ENCODE measurements around the gene PFDN2.
"Not testable (repeated sequence)": the region's sequence is repeated elsewhere in the genome, so short reads cannot be mapped to it uniquely, and the experiment has no call there.

PFDN2 gene

DNA sequence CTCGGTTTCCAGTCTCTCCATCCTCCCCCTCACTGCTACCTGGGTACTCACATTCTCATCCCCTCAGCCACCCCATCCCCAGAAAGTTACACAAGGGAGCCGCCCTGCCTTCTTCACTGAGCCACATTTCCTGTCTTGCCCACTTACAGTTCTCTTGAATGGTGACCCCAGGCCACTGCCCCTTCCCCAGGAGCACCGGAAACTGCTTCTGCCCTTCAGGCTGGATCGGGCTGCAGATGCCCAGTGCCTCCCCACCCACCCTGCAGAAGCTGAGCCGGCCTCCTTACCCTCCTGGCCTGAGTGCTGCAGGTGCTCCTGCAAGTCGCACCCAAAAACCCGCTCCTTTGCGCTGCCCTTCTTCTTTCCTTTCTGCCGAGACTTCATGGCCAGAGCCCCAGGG is 48.6 kb downstream of the PFDN2 start:
- DNase-seq (ENCODE audit: low read depth), result no peak
- H3K4me3 ChIP-seq (ENCODE audit: low read depth, low read length), result peak overlapping the region; percentile 70
- TF ChIP-seq CTCF (IDR thresholded peaks at IDR 0.05; ENCODE audit: low read depth, low read length) (no peak), POLR2A (IDR thresholded peaks at IDR 0.05; ENCODE audit: extremely low read depth, insufficient read length) (no peak), MYC (IDR thresholded peaks at IDR 0.05; ENCODE audit: low read depth, low read length) (no peak)
- TF ChIP-seq, protein P1, sequence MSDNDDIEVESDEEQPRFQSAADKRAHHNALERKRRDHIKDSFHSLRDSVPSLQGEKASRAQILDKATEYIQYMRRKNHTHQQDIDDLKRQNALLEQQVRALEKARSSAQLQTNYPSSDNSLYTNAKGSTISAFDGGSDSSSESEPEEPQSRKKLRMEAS (IDR thresholded peaks at IDR 0.05; ENCODE audit: low read depth, low read length), result no peak

GRCh38 chr1:161068306-161069234 is 49.3 kb downstream of the PFDN2 start:
- TF ChIP-seq POLR2A (IDR thresholded peaks at IDR 0.05; ENCODE audit: extremely low read depth, insufficient read length), result peak; percentile 2
- TF ChIP-seq CTCF (IDR thresholded peaks at IDR 0.05; ENCODE audit: low read depth, low read length), result no peak
- H3K4me3 ChIP-seq (ENCODE audit: low read depth, low read length), result peak overlapping the region; percentile 70
- peak; percentile 94 for DNase-seq (ENCODE audit: low read depth)

DNA sequence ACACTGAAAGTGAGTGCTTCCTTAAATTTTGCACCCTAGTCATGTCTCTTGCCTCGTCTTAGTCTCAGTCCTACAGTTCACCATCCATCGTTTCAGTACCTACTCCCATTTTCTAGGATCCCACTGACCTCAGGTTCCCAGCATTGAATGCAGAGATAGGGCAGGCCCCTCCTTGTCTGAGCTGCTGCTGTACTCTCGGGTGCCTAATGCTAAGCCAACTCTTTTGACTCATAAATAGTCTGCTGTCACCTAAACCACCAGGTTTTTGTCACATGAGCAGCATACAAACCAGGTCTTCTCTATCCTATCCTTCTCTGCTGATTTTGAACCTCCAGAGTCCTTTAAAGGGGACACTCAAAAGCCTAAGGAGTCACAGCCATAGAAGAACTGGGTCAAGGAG is 51.1 kb downstream of the PFDN2 start:
- no peak overlapping the region for H3K4me3 ChIP-seq (ENCODE audit: low read depth, low read length)
- TF ChIP-seq CTCF (IDR thresholded peaks at IDR 0.05; ENCODE audit: low read depth, low read length) (no peak), POLR2A (IDR thresholded peaks at IDR 0.05; ENCODE audit: extremely low read depth, insufficient read length) (no peak), MYC (IDR thresholded peaks at IDR 0.05; ENCODE audit: low read depth, low read length) (no peak)
- TF ChIP-seq, protein P1 (IDR thresholded peaks at IDR 0.05; ENCODE audit: low read depth, low read length), result no peak
- DNase-seq (ENCODE audit: low read depth), result no peak

DNA sequence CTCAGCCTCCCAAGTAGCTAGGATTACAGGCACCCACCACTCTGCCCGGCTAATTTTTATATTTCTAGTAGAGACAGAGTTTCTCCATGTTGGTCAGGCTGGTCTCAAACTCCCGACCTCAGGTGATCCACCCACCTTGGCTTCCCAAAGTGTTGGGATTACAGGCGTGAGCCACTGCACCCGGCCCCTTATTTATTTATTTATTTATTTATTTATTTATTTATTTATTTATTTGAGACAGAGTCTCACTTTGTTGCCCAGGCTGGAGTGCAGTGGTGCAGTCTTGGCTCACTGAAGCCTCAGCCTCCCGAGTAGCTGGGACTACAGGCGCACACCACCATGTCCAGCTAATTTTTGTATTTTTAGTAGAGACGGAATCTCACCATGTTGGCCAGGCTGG is 52.2 kb downstream of the PFDN2 start:
- not testable (repeated sequence) for H3K4me3 ChIP-seq (ENCODE audit: low read depth, low read length); DNase-seq (ENCODE audit: low read depth)

GRCh38 chr1:161063936-161064335 is 53.9 kb downstream of the PFDN2 start:
- not testable (repeated sequence) for H3K4me3 ChIP-seq (ENCODE audit: low read depth, low read length); DNase-seq (ENCODE audit: low read depth)

- no peak for TF ChIP-seq MYC (IDR thresholded peaks at IDR 0.05; ENCODE audit: low read depth, low read length)
- TF ChIP-seq, protein P1 (IDR thresholded peaks at IDR 0.05; ENCODE audit: low read depth, low read length), result no peak
- no peak for TF ChIP-seq CTCF (IDR thresholded peaks at IDR 0.05; ENCODE audit: low read depth, low read length)
- no peak for TF ChIP-seq POLR2A (IDR thresholded peaks at IDR 0.05; ENCODE audit: extremely low read depth, insufficient read length)
- H3K4me3 ChIP-seq (ENCODE audit: low read depth, low read length), result no peak overlapping the region
- DNase-seq (ENCODE audit: low read depth), result no peak
Observed at GRCh38 chr1:161061419-161061818, 56.4 kb downstream of the PFDN2 start.

DNA sequence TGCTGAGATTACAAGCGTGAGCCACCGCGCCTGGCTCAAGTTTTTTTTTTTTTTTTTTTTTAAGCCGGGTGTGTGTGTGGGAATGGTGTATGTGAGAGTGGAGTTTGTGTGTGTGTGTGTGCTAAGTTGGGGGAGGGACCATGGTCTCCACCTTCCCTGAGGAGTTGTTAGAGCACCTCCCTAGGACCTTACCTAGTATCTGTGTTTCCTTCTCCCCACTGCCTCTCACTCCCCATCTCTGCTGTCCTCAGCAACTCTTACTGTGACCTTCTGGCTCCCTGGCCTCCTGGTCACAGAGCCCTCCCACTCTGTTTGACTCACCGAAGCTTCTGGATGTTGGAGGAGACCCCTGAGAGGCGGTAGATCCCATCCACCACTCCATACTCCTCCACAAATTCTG is 58.5 kb downstream of the PFDN2 start:
- TF ChIP-seq CTCF (IDR thresholded peaks at IDR 0.05; ENCODE audit: low read depth, low read length) (no peak), POLR2A (IDR thresholded peaks at IDR 0.05; ENCODE audit: extremely low read depth, insufficient read length) (no peak), MYC (IDR thresholded peaks at IDR 0.05; ENCODE audit: low read depth, low read length) (no peak)
- TF ChIP-seq, protein P1 (IDR thresholded peaks at IDR 0.05; ENCODE audit: low read depth, low read length), result no peak
- DNase-seq (ENCODE audit: low read depth), result no peak
- no peak overlapping the region for H3K4me3 ChIP-seq (ENCODE audit: low read depth, low read length)
